ENCODE data around the gene APC.

DNA sequence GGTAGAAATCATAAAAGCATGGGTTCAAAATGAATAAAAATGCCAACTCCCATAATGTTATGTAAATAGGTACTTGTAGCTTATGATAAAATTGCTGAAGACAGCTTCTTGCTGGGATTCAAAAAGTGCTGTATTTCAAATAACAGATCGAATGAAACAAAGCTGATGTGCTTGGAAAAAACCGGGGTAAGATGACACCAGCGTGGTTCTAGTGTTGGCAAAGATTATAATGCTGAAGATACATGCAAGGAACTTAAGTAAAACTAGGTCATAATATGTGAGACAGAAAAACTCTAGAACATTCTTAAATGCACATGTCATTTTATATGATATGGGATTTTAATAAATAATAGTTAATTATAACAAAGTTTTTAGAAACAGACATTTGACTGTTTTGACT lies 44.4 kb upstream of the APC start:
- no peak for TF ChIP-seq GLIS3 (CRISPR knock-in tag; IDR thresholded peaks at IDR 0.05)
- TF ChIP-seq TCF4 (CRISPR knock-in tag; IDR thresholded peaks at IDR 0.05; ENCODE audit: borderline replicate concordance), result no peak
- TF ChIP-seq ZNF565 (CRISPR knock-in tag; conservative IDR thresholded peaks at IDR 0.05; ENCODE audit: low read depth), result no peak
- no peak for TF ChIP-seq ZFP3 (CRISPR knock-in tag; IDR thresholded peaks at IDR 0.05)
- TF ChIP-seq ZC3H10 (CRISPR knock-in tag; IDR thresholded peaks at IDR 0.05), result no peak
- TF ChIP-seq ZNF8 (CRISPR knock-in tag; IDR thresholded peaks at IDR 0.05), result no peak
- no peak for TF ChIP-seq ARNTL (CRISPR knock-in tag; IDR thresholded peaks at IDR 0.05; ENCODE audit: borderline replicate concordance, low read depth)
- no peak for TF ChIP-seq ZFP30 (CRISPR knock-in tag; IDR thresholded peaks at IDR 0.05)
- TF ChIP-seq, protein P1, sequence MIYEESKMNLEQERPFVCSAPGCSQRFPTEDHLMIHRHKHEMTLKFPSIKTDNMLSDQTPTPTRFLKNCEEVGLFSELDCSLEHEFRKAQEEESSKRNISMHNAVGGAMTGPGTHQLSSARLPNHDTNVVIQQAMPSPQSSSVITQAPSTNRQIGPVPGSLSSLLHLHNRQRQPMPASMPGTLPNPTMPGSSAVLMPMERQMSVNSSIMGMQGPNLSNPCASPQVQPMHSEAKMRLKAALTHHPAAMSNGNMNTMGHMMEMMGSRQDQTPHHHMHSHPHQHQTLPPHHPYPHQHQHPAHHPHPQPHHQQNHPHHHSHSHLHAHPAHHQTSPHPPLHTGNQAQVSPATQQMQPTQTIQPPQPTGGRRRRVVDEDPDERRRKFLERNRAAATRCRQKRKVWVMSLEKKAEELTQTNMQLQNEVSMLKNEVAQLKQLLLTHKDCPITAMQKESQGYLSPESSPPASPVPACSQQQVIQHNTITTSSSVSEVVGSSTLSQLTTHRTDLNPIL (CRISPR knock-in tag; IDR thresholded peaks at IDR 0.05; ENCODE audit: low read depth), result no peak

Data from SK-N-SH treated with all-trans-retinoic acid at 6 μM for 48 hours (cell line).